ENCODE data around the gene OOEP.

OOEP gene

DNA sequence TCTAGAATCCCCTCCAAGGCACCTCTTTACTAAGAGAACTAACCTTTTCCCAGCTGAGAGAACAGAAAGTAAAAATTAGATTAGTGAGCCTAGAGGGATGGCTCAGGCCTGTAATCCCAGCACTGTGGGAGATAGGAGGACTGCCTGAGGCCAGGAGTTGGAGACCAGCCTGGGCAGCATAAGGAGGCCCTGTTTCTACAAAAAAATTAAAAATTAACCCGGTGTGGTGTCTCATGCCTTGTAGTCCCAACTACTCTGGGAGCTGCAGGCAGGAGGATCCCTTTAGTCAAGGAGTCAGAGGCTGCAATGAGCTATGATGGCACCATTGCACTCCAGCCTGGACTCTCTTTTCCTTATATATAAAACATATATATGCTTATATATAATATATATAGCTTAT is 5.5 kb upstream of the OOEP start:
- Histone ChIP-seq H3K9ac (ENCODE audit: low read length) (no peak overlapping the region), H3K79me2 (ENCODE audit: control insufficient read depth, insufficient read depth, low read length, poor library complexity) (no peaks in the 10 kb centered on the region), H3K4me1 (ENCODE audit: control insufficient read depth in 1 of 2, insufficient read depth in 2 of 2, low read length in 2 of 2) (no peaks in the 10 kb centered on the region), H2BK12ac (ENCODE audit: low read length) (no peak overlapping the region), H3K23ac (ENCODE audit: low read length) (no peak overlapping the region), H2AK5ac (ENCODE audit: low read length) (no peak overlapping the region), H3K27me3 (ENCODE audit: insufficient read depth, low read length) (no peaks in the 10 kb centered on the region), H3K4ac (ENCODE audit: low read depth, low read length) (no peak overlapping the region), H2BK5ac (ENCODE audit: low read depth, low read length, poor library complexity) (no peak overlapping the region), H3K36me3 (ENCODE audit: control insufficient read depth in 1 of 2, insufficient read depth in 2 of 2, low read length in 2 of 2) (no peaks in the 10 kb centered on the region), H2AFZ (ENCODE audit: insufficient read depth, low read length, poor library complexity) (no peak overlapping the region), H3K4me3 (ENCODE audit: low read depth, low read length) (no peak overlapping the region), H3K18ac (ENCODE audit: low read length) (no peak overlapping the region), H2BK120ac (ENCODE audit: insufficient read depth, low read length, poor library complexity) (no peak overlapping the region), H3K4me2 (ENCODE audit: low read length) (no peak overlapping the region), H3K14ac (ENCODE audit: low read length) (no peak overlapping the region), H3K27ac (ENCODE audit: low read depth, low read length) (no peak overlapping the region), H3K9me3 (ENCODE audit: insufficient read depth, low read depth, low read length) (peaks cover 6% of the 10 kb centered on the region), H3K79me1 (ENCODE audit: low read length) (no peaks in the 10 kb centered on the region), H4K91ac (ENCODE audit: low read depth, low read length) (no peak overlapping the region), H4K12ac (ENCODE audit: low read depth, low read length) (no peak overlapping the region), H4K8ac (ENCODE audit: low read depth, low read length) (no peak overlapping the region)
- no CpG with 5 or more reads among the region's 1 CpG for WGBS (ENCODE audit: extremely low coverage, insufficient coverage, insufficient read length)
- no peak for DNase-seq

DNA sequence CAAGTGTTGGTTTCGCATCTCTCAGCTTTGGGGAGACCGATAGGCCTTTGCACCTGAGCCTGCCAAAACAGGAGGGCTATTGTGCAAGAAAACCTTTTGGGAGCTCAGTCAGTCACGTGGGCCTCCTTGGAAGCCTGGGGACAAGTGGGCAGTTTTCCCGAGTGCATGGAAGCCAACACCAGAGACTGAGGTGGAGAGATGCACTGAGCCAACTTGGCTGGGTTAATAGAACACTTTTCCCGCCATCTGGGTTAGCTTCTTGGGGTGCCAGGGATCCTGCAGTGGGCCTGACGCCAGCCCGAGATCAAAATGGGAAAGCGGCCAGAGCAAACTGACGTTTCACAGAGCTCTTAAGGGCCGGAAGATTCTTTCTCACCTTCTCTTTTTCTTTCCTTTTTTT is 2.8 kb upstream of the OOEP start:
- Histone ChIP-seq H2BK5ac (ENCODE audit: low read depth, low read length, poor library complexity) (no peak overlapping the region), H3K79me2 (ENCODE audit: control insufficient read depth, insufficient read depth, low read length, poor library complexity) (no peaks in the 10 kb centered on the region), H4K91ac (ENCODE audit: low read depth, low read length) (no peak overlapping the region), H3K4ac (ENCODE audit: low read depth, low read length) (no peak overlapping the region), H3K18ac (ENCODE audit: low read length) (no peak overlapping the region), H3K14ac (ENCODE audit: low read length) (no peak overlapping the region), H4K8ac (ENCODE audit: low read depth, low read length) (no peak overlapping the region), H3K4me3 (ENCODE audit: low read depth, low read length) (no peak overlapping the region), H3K9ac (ENCODE audit: low read length) (no peak overlapping the region), H2AK5ac (ENCODE audit: low read length) (no peak overlapping the region), H3K9me3 (ENCODE audit: insufficient read depth, low read depth, low read length) (peaks cover 6% of the 10 kb centered on the region), H3K23ac (ENCODE audit: low read length) (no peak overlapping the region), H3K27ac (ENCODE audit: low read depth, low read length) (no peak overlapping the region), H3K4me2 (ENCODE audit: low read length) (no peak overlapping the region), H2AFZ (ENCODE audit: insufficient read depth, low read length, poor library complexity) (no peak overlapping the region), H3K79me1 (ENCODE audit: low read length) (no peaks in the 10 kb centered on the region), H3K4me1 (ENCODE audit: control insufficient read depth in 1 of 2, insufficient read depth in 2 of 2, low read length in 2 of 2) (no peaks in the 10 kb centered on the region), H3K27me3 (ENCODE audit: insufficient read depth, low read length) (peaks cover 2% of the 10 kb centered on the region), H2BK12ac (ENCODE audit: low read length) (no peak overlapping the region), H2BK120ac (ENCODE audit: insufficient read depth, low read length, poor library complexity) (no peak overlapping the region), H4K12ac (ENCODE audit: low read depth, low read length) (no peak overlapping the region), H3K36me3 (ENCODE audit: control insufficient read depth in 1 of 2, insufficient read depth in 2 of 2, low read length in 2 of 2) (no peaks in the 10 kb centered on the region)
- DNase-seq, result no peak
- WGBS (ENCODE audit: extremely low coverage, insufficient coverage, insufficient read length), result no CpG with 5 or more reads among the region's 10 CpGs

DNA sequence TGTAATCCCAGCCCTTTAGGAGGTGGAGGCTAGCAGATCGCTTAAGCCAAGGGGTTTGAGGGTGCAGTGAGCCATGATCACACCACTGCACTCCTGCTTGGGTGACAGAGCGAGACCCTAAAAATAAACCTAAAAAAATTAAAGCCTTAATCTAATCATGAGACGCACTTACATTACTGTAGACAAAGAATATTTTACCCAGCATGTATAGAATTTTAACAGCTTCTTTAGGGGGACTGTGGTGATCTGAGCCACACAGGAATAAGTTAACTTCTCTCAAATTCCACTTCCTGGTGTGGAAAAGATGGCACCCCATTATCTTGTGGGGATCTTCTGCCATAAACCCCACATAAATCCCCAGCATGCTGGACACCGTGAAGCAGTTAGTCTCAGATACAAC is 2.3 kb upstream of the OOEP start:
- no peak overlapping the region for H3K4me3 ChIP-seq (ENCODE audit: low read depth, low read length)
- H3K27ac ChIP-seq (ENCODE audit: low read depth, low read length), result no peak overlapping the region
- WGBS (ENCODE audit: extremely low coverage, insufficient coverage, insufficient read length), result no CpG with 5 or more reads among the region's 4 CpGs

DNA sequence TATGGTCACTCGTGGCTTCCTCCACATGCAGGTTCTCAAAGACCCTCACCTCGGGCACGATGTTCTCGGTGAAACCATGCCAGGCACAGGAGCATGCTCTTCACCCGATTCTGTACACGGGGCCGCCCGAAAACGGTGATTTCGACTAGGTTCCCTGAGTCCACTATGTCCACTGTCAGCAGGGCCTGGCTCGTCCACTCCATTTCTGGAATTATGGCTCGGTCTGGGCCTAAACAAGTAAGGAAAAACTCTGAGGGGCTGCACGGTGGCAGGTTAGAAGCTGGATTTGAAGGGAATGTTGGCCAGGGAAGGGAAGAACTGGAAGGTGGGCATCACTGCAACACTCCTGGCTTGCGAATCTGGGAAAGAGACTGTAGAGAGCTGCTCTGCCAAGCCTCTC is 540 bp downstream of the OOEP start:
- DNase-seq, result no peak
- Histone ChIP-seq H2AK5ac (ENCODE audit: low read length) (no peak overlapping the region), H3K27me3 (ENCODE audit: insufficient read depth, low read length) (peaks cover 2% of the 10 kb centered on the region), H4K8ac (ENCODE audit: low read depth, low read length) (no peak overlapping the region), H3K9ac (ENCODE audit: low read length) (no peak overlapping the region), H3K36me3 (ENCODE audit: control insufficient read depth in 1 of 2, insufficient read depth in 2 of 2, low read length in 2 of 2) (no peaks in the 10 kb centered on the region), H2BK12ac (ENCODE audit: low read length) (no peak overlapping the region), H4K91ac (ENCODE audit: low read depth, low read length) (no peak overlapping the region), H3K79me2 (ENCODE audit: control insufficient read depth, insufficient read depth, low read length, poor library complexity) (no peaks in the 10 kb centered on the region), H2BK5ac (ENCODE audit: low read depth, low read length, poor library complexity) (no peak overlapping the region), H3K4me1 (ENCODE audit: control insufficient read depth in 1 of 2, insufficient read depth in 2 of 2, low read length in 2 of 2) (no peaks in the 10 kb centered on the region), H3K27ac (ENCODE audit: low read depth, low read length) (no peak overlapping the region), H4K12ac (ENCODE audit: low read depth, low read length) (no peak overlapping the region), H3K4me3 (ENCODE audit: low read depth, low read length) (no peak overlapping the region), H3K79me1 (ENCODE audit: low read length) (no peaks in the 10 kb centered on the region), H3K14ac (ENCODE audit: low read length) (no peak overlapping the region), H3K9me3 (ENCODE audit: insufficient read depth, low read depth, low read length) (peaks cover 9% of the 10 kb centered on the region), H3K4me2 (ENCODE audit: low read length) (no peak overlapping the region), H2AFZ (ENCODE audit: insufficient read depth, low read length, poor library complexity) (no peak overlapping the region), H3K4ac (ENCODE audit: low read depth, low read length) (no peak overlapping the region), H2BK120ac (ENCODE audit: insufficient read depth, low read length, poor library complexity) (no peak overlapping the region), H3K18ac (ENCODE audit: low read length) (no peak overlapping the region), H3K23ac (ENCODE audit: low read length) (no peak overlapping the region)
- no CpG with 5 or more reads among the region's 14 CpGs for WGBS (ENCODE audit: extremely low coverage, insufficient coverage, insufficient read length)

More for the DNA sequence above, 2.3 kb upstream of the OOEP start:
- Histone ChIP-seq H3K9ac (ENCODE audit: low read length) (no peak overlapping the region), H2BK12ac (ENCODE audit: low read length) (no peak overlapping the region), H3K36me3 (ENCODE audit: control insufficient read depth in 1 of 2, insufficient read depth in 2 of 2, low read length in 2 of 2) (no peaks in the 10 kb centered on the region), H4K91ac (ENCODE audit: low read depth, low read length) (no peak overlapping the region), H3K4me1 (ENCODE audit: control insufficient read depth in 1 of 2, insufficient read depth in 2 of 2, low read length in 2 of 2) (no peaks in the 10 kb centered on the region), H3K23ac (ENCODE audit: low read length) (no peak overlapping the region), H3K79me2 (ENCODE audit: control insufficient read depth, insufficient read depth, low read length, poor library complexity) (no peaks in the 10 kb centered on the region), H2BK120ac (ENCODE audit: insufficient read depth, low read length, poor library complexity) (no peak overlapping the region), H3K9me3 (ENCODE audit: insufficient read depth, low read depth, low read length) (peaks cover 6% of the 10 kb centered on the region), H3K79me1 (ENCODE audit: low read length) (no peaks in the 10 kb centered on the region), H2AFZ (ENCODE audit: insufficient read depth, low read length, poor library complexity) (no peak overlapping the region), H3K4me2 (ENCODE audit: low read length) (no peak overlapping the region), H2BK5ac (ENCODE audit: low read depth, low read length, poor library complexity) (no peak overlapping the region), H4K8ac (ENCODE audit: low read depth, low read length) (no peak overlapping the region), H2AK5ac (ENCODE audit: low read length) (no peak overlapping the region), H3K4ac (ENCODE audit: low read depth, low read length) (no peak overlapping the region), H3K14ac (ENCODE audit: low read length) (no peak overlapping the region), H3K18ac (ENCODE audit: low read length) (no peak overlapping the region), H3K27me3 (ENCODE audit: insufficient read depth, low read length) (peaks cover 2% of the 10 kb centered on the region), H4K12ac (ENCODE audit: low read depth, low read length) (no peak overlapping the region)
- no peak for DNase-seq

Measured in trophoblast cell (in vitro differentiated cells and primary cell).